HepG2 (cell line): Measurements from ENCODE around the gene IRF2. TPM values are rescaled to one million over a fixed set of nuclear protein-coding genes. Genes with fewer than 3 reads are reported as not detected.

Experiments used
- ATAC-seq: fragments of 200-7000 bp; cut with Tn5 transposase; 3 replicates; pipeline ENCODE4 v1.9.1; 2020; ENCODE audit warnings: mild to moderate bottlenecking, moderate library complexity
- BruUV-seq: library from RNA; stranded (reverse); fragments of 400-500 nt; replicated peaks from 2 replicates; lab custom pipeline; 2021; lab: Mats Ljungman, UMichigan
- CTCF ChIA-PET: fragments of 300-600 bp; formaldehyde crosslinking; extraction: SDS; loops from one replicate; lab custom pipeline; 2021; ENCODE audit warnings: low total read pairs, inconsistent platforms, low intra/inter-chr PET ratio; lab: Yijun Ruan, JAX
- POLR2A ChIA-PET: fragments of 350-600 bp; sonication (Branson Sonifier 250); formaldehyde crosslinking; loops from one replicate; lab custom pipeline; 2020; ENCODE audit warnings: antibody characterized with exemption, inconsistent platforms; lab: Yijun Ruan, JAX
- DNase-seq: peaks from one replicate; pipeline ENCODE4 v3.0.0-alpha.2; 2015; ENCODE audit warnings: low spot score
- FAIRE-seq: peaks from 3 replicates; lab custom pipeline; 2011; peaks lifted over from hg19 to GRCh38; lab: Jason Lieb, UNC
- H2AFZ ChIP-seq: one replicate; pipeline ENCODE4 v1.6.1; 2011; ENCODE audit warnings: low read length, inconsistent platforms
- H3K27ac ChIP-seq: fragments of 300-600 bp; 3 replicates; pipeline ENCODE4 v1.8.0; 2011; ENCODE audit warnings: mixed run types, mild to moderate bottlenecking, mixed read lengths, low read length, inconsistent platforms; ENCODE audit not compliant: insufficient read depth; ENCODE audit errors: extremely low read length
- H3K27me3 ChIP-seq, 2 experiments: fragments of 200-600 bp in 1 of 2; 2 replicates in 1 of 2; 3 replicates in 1 of 2; pipeline versions ENCODE4 v1.6.0 to v1.8.0; 2011; ENCODE audit warnings: low read length in 2 of 2, mild to moderate bottlenecking in 2 of 2, moderate library complexity in 2 of 2, inconsistent platforms in 1 of 2; ENCODE audit not compliant: insufficient read depth in 2 of 2, control insufficient read depth in 1 of 2
- H3K36me3 ChIP-seq, 2 experiments: fragments of 200-600 bp in 1 of 2; replicated peaks in 1 of 2; 2 replicates in 1 of 2; 3 replicates in 1 of 2; pipeline versions ENCODE4 v1.5.1 to v1.8.0; 2011; ENCODE audit warnings: low read length in 2 of 2, inconsistent platforms in 1 of 2; ENCODE audit not compliant: insufficient read depth in 2 of 2, control insufficient read depth in 1 of 2
- H3K4me1 ChIP-seq: 2 replicates; pipeline ENCODE4 v1.5.1; 2012; ENCODE audit warnings: low read length, inconsistent platforms; ENCODE audit not compliant: insufficient read depth
- H3K4me2 ChIP-seq: 2 replicates; pipeline ENCODE4 v1.6.0; 2011; ENCODE audit warnings: low read depth, low read length, inconsistent platforms
- H3K4me3 ChIP-seq, 3 experiments: fragments of 200-600 bp in 1 of 3; sonication (generic), shearing (Covaris generic) in 1 of 3; replicated peaks in 1 of 3; 2 replicates each; pipeline ENCODE4 v1.5.1; 2011 to 2016; ENCODE audit warnings: low read length in 3 of 3, inconsistent platforms in 2 of 3, low read depth in 2 of 3, mild to moderate bottlenecking in 2 of 3, control low read depth in 1 of 3, mixed read lengths in 1 of 3; ENCODE audit not compliant: insufficient read depth in 1 of 3
- H3K79me2 ChIP-seq: one replicate; pipeline ENCODE4 v1.6.1; 2011; ENCODE audit warnings: low read length, inconsistent platforms; ENCODE audit not compliant: insufficient read depth
- H3K9ac ChIP-seq: 2 replicates; pipeline ENCODE4 v1.6.0; 2011; ENCODE audit warnings: mild to moderate bottlenecking, low read depth, low read length, inconsistent platforms; ENCODE audit not compliant: insufficient read depth
- H3K9me3 ChIP-seq: 2 replicates; pipeline ENCODE4 v1.5.1; 2012; ENCODE audit warnings: mild to moderate bottlenecking, low read length
- H4K20me1 ChIP-seq: 2 replicates; pipeline ENCODE4 v1.6.0; 2011; ENCODE audit warnings: inconsistent platforms, mild to moderate bottlenecking, low read length, moderate library complexity; ENCODE audit not compliant: insufficient read depth
- E2F2 ChIP-seq: sonication (generic); formaldehyde crosslinking; IDR thresholded peaks from 2 replicates; pipeline ENCODE4 v1.4.0; 2020; ENCODE audit warnings: missing genetic modification reagents, borderline replicate concordance
- MAZ ChIP-seq, 2 experiments: sonication (generic) in 1 of 2; formaldehyde crosslinking in 1 of 2; IDR thresholded peaks; 2 replicates each; pipeline versions ENCODE4 v1.5.0 to v1.6.1; 2012 to 2020; ENCODE audit warnings: low read depth in 2 of 2, mild to moderate bottlenecking in 2 of 2, borderline replicate concordance in 1 of 2, improper control_type of control experiment in 1 of 2, low read length in 1 of 2, missing genetic modification reagents in 1 of 2, moderate library complexity in 1 of 2
- MED13 ChIP-seq: sonication (generic); formaldehyde crosslinking; IDR thresholded peaks from 2 replicates; pipeline ENCODE4 v1.5.0; 2020; ENCODE audit warnings: missing genetic modification reagents
- MEIS2 ChIP-seq: sonication (generic); formaldehyde crosslinking; IDR thresholded peaks from 2 replicates; pipeline ENCODE4 v1.9.0; 2021; ENCODE audit warnings: mild to moderate bottlenecking, missing genetic modification reagents
- MTF2 ChIP-seq: sonication (generic); formaldehyde crosslinking; IDR thresholded peaks from 2 replicates; pipeline ENCODE4 v1.5.0; 2020; ENCODE audit warnings: missing genetic modification reagents, borderline replicate concordance
- PITX1 ChIP-seq: sonication (generic); formaldehyde crosslinking; IDR thresholded peaks from 2 replicates; pipeline ENCODE4 v1.5.1; 2020; ENCODE audit warnings: mild to moderate bottlenecking, missing genetic modification reagents
- SP140L ChIP-seq: sonication (generic); formaldehyde crosslinking; IDR thresholded peaks from 2 replicates; pipeline ENCODE4 v1.4.0; 2020; ENCODE audit warnings: missing genetic modification reagents, borderline replicate concordance
- TRIM24 ChIP-seq: sonication (generic); formaldehyde crosslinking; IDR thresholded peaks from 2 replicates; pipeline ENCODE4 v1.8.0; 2022; ENCODE audit warnings: mild to moderate bottlenecking, missing genetic modification reagents
- ZBTB46 ChIP-seq: sonication (generic); formaldehyde crosslinking; IDR thresholded peaks from 2 replicates; pipeline ENCODE4 v1.4.0; 2020; ENCODE audit warnings: mild to moderate bottlenecking, missing genetic modification reagents, borderline replicate concordance
- ZNF337 ChIP-seq: sonication (generic); formaldehyde crosslinking; IDR thresholded peaks from 2 replicates; pipeline ENCODE4 v1.5.1; 2020; ENCODE audit warnings: missing genetic modification reagents, low read depth, mild to moderate bottlenecking, borderline replicate concordance
- ZNF362 ChIP-seq: sonication (generic); formaldehyde crosslinking; IDR thresholded peaks from 2 replicates; pipeline ENCODE4 v1.4.0; 2020; ENCODE audit warnings: missing genetic modification reagents, mild to moderate bottlenecking, borderline replicate concordance
- ZNF652 ChIP-seq: IDR thresholded peaks from 2 replicates; pipeline ENCODE4 v1.6.1; 2016; ENCODE audit warnings: low read depth, borderline replicate concordance
- ZNF782 ChIP-seq: sonication (generic); formaldehyde crosslinking; IDR thresholded peaks from 2 replicates; pipeline ENCODE4 v1.4.0; 2020; ENCODE audit warnings: missing genetic modification reagents, mild to moderate bottlenecking, borderline replicate concordance
- WGBS: methylation state at CpG from one replicate; pipeline ENCODE4 v1.1.6; 2017; ENCODE audit warnings: low lambda C conversion rate; 5-methylcytosine and 5-hydroxymethylcytosine counted together
- in situ Hi-C: cut with HindIII; loops from 2 replicates; pipeline ENCODE4 v1.10.0; 2017; ENCODE audit warnings: low pct_unique_long_range_greater_than_20kb; ENCODE audit not compliant: extremely low pct_ligation_motif_present
- intact Hi-C: fragments of 100-400 bp; cut with micrococcal nuclease; formaldehyde crosslinking; loops from one replicate; pipeline ENCODE4 v1.10.0; 2022; ENCODE audit not compliant: unreplicated experiment
- polyA plus RNA-seq, 8 experiments: library from polyadenylated mRNA; depleted of rRNA in 3 of 8; stranded (reverse) in 7 of 8; unstranded in 1 of 8; fragments of >200 nt; fragmentation: Illumina TruSeq in 4 of 8; extraction: Trizol in 4 of 8; gene quantifications; 2 replicates each; pipeline versions ENCODE4 v1.2.1 to v1.2.3, GENCODE V29; 2011 to 2016; ENCODE audit warnings: low read depth in 4 of 8, missing spikeins in 1 of 8, mixed read lengths in 1 of 8; ENCODE audit not compliant: insufficient read depth in 1 of 8
- total RNA-seq, 5 experiments: library from RNA; depleted of rRNA; stranded (reverse); fragments of >200 nt; fragmentation: Illumina TruSeq; extraction: Trizol; gene quantifications; 2 replicates each; pipeline ENCODE4 v1.2.3, GENCODE V29; 2016; ENCODE audit warnings: low read depth in 1 of 5

IRF2 gene
- total and polyA plus RNA-seq, 2 of the 13 experiments (the other 11 are each of a cell fraction or from before 2014, with no cell fraction given) = 15.5 to 28.8 TPM

- no peak for DNase-seq
- H3K27me3 ChIP-seq = no peaks in the 10 kb centered on the region
- no peak for FAIRE-seq
- peaks cover 5% of the 10 kb centered on the region; the same call in 1 of the 2 replicates for H4K20me1 ChIP-seq
- no peaks in the 10 kb centered on the region for H3K9me3 ChIP-seq
- intact Hi-C loops = no loop called here
- no peak for ATAC-seq
- H3K4me3 ChIP-seq = no peak overlapping the region
- peaks cover 69% of the 10 kb centered on the region for H3K79me2 ChIP-seq
- CTCF ChIA-PET = no interaction called here
- H3K4me2 ChIP-seq = no peak overlapping the region
- no peak overlapping the region for H3K9ac ChIP-seq
- 91% methylated on average over 3 of the region's 3 CpGs for WGBS
- H3K27ac ChIP-seq = no peak overlapping the region
- no TSS peak for BruUV-seq
- TF ChIP-seq MAZ (IDR thresholded peaks at IDR 0.05; ENCODE audit: borderline replicate concordance, low read depth, low read length) (no peak), MAZ (CRISPR knock-in tag; IDR thresholded peaks at IDR 0.05; ENCODE audit: low read depth) (no peak), MED13 (no peak), E2F2 (CRISPR knock-in tag) (no peak), ZNF362 (no peak), PITX1 (no peak), ZBTB46 (CRISPR knock-in tag) (no peak), SP140L (CRISPR knock-in tag) (no peak), ZNF652 (CRISPR knock-in tag) (no peak), TRIM24 (no peak), ZNF337 (no peak), ZNF782 (CRISPR knock-in tag) (no peak), MTF2 (CRISPR knock-in tag) (no peak), MEIS2 (CRISPR knock-in tag) (no peak)
- TF ChIP-seq, all 625 proteins: peak for 0
- in situ Hi-C loops = no loop called here
- POLR2A ChIA-PET = interaction anchor here (3.1 kb wide), 1 partner anchor 33 kb away, joined by 23 read pairs; the partner anchor contains the start of gene IRF2
- Histone ChIP-seq H3K4me1 (peaks cover 60% of the 10 kb centered on the region), H2AFZ (no peak overlapping the region), H3K36me3 (peaks cover 0 to 2% of the 10 kb centered on the region in 2 experiments; a peak in 1 of 5 replicates)
These were observed 32.1 kb downstream of the IRF2 start for GRCh38 chr4:184442314-184442635.
